Measurements from ENCODE around the gene BRICD5. TPM values are rescaled to one million over a fixed set of nuclear protein-coding genes. Genes with fewer than 3 reads are reported as not detected.
A peak's percentile ranks its signal among the peaks of the same experiment; 100 is the strongest.

BRICD5 gene
- total RNA-seq, 1 donor from 2014 or later = 10.1 TPM

GRCh38 chr16:2208308-2208707, 2.4 kb downstream of the BRICD5 start:
- TF ChIP-seq CTCF (conservative IDR thresholded peaks at IDR 0.05; ENCODE audit: low read depth, low read length) = no peak
- H3K4me3 ChIP-seq (ENCODE audit: low read depth, low read length) = no peak overlapping the region
- DNase-seq (ENCODE audit: low read depth) = no peak

- no peak overlapping the region for H3K4me3 ChIP-seq (ENCODE audit: low read depth, low read length)
- TF ChIP-seq CTCF (conservative IDR thresholded peaks at IDR 0.05; ENCODE audit: low read depth, low read length) = no peak
- DNase-seq (ENCODE audit: low read depth) = no peak
Observed at GRCh38 chr16:2207872-2208271, 2.8 kb downstream of the BRICD5 start.

GRCh38 chr16:2206780-2207433, 3.8 kb downstream of the BRICD5 start:
- TF ChIP-seq CTCF (conservative IDR thresholded peaks at IDR 0.05; ENCODE audit: low read depth, low read length) = no peak
- no peak for DNase-seq (ENCODE audit: low read depth)
- no peak overlapping the region for H3K4me3 ChIP-seq (ENCODE audit: low read depth, low read length)

GRCh38 chr16:2206420-2206779, 4.3 kb downstream of the BRICD5 start:
- no peak for DNase-seq (ENCODE audit: low read depth)
- TF ChIP-seq CTCF (conservative IDR thresholded peaks at IDR 0.05; ENCODE audit: low read depth, low read length) = no peak
- H3K4me3 ChIP-seq (ENCODE audit: low read depth, low read length) = peak overlapping the region; percentile 82

- no peak for DNase-seq (ENCODE audit: low read depth)
- H3K4me3 ChIP-seq (ENCODE audit: low read depth, low read length) = peak overlapping the region; percentile 82
- no peak for TF ChIP-seq CTCF (conservative IDR thresholded peaks at IDR 0.05; ENCODE audit: low read depth, low read length)
Observed at GRCh38 chr16:2205967-2206313, 4.7 kb downstream of the BRICD5 start.

- H3K4me3 ChIP-seq (ENCODE audit: low read depth, low read length) = peak within 1 kb of the TSS; percentile 82
- DNase-seq (ENCODE audit: low read depth) = no peak
- no peak for TF ChIP-seq CTCF (conservative IDR thresholded peaks at IDR 0.05; ENCODE audit: low read depth, low read length)
Observed at GRCh38 chr16:2205104-2205966, 5.3 kb downstream of the BRICD5 start, which contains the start of gene MLST8. Gene MLST8 (plus strand): TSS chr16:2205454. CDS start chr16:2206086, 632 bp downstream.

Measured in epithelial cell of proximal tubule (primary cell).